Psoas muscle (tissue), 8 donors: ENCODE data around the gene SERPINE1. TPM values are rescaled to one million over a fixed set of nuclear protein-coding genes. Genes with fewer than 3 reads are reported as not detected.
A peak's percentile ranks its signal among the peaks of the same experiment; 100 is the strongest.

ENCODE experiments used
- ATAC-seq, 4 donors: fragments of 200-7000 bp; cut with Tn5 transposase; one replicate each; pipeline ENCODE4 v1.9.1; 2020; ENCODE audit warnings: moderate library complexity in 3 of 4, mild to moderate bottlenecking in 2 of 4
- DNase-seq, 2 donors: peaks; one replicate each; pipeline ENCODE4 v3.0.0-alpha.2; 2020
- H3K27ac ChIP-seq: fragments of 200-600 bp; one replicate; pipeline ENCODE4 v1.8.0; 2022
- H3K27me3 ChIP-seq, 3 donors: fragments of 200-600 bp in 1 of 3; one replicate each; pipeline versions ENCODE4 v1.6.1 to v1.8.0; 2013 to 2022; ENCODE audit warnings: low read length in 2 of 3, mild to moderate bottlenecking in 2 of 3, moderate library complexity in 1 of 3; ENCODE audit not compliant: insufficient read depth in 3 of 3
- H3K36me3 ChIP-seq, 2 donors: fragments of 200-600 bp in 1 of 2; one replicate each; pipeline versions ENCODE4 v1.6.1 to v1.8.0; 2013 to 2022; ENCODE audit warnings: low read depth in 1 of 2, mild to moderate bottlenecking in 1 of 2, moderate library complexity in 1 of 2; ENCODE audit not compliant: insufficient read depth in 1 of 2
- H3K4me1 ChIP-seq: fragments of 200-600 bp; one replicate; pipeline ENCODE4 v1.8.0; 2022
- H3K4me3 ChIP-seq: fragments of 200-600 bp; one replicate; pipeline ENCODE4 v1.8.0; 2022; ENCODE audit warnings: mild to moderate bottlenecking
- H3K9me3 ChIP-seq: fragments of 200-600 bp; one replicate; pipeline ENCODE4 v1.8.0; 2022
- CTCF ChIP-seq: fragments of 200-600 bp; IDR thresholded peaks from one replicate; pipeline ENCODE4 v1.8.0; 2022; ENCODE audit warnings: antibody characterized with exemption
- WGBS, 3 donors: extraction: QIAGEN DNeasy Blood & Tissue Kit; methylation state at CpG; one replicate each; pipeline versions ENCODE4 v1.1.6 to v1.1.7; 2013; 5-methylcytosine and 5-hydroxymethylcytosine counted together
- intact Hi-C, 2 donors: fragments of 100-400 bp; cut with DNase I; formaldehyde crosslinking; loops; one replicate each; pipeline versions ENCODE4 v1.11.0 to v1.14.2; 2022
- polyA plus RNA-seq, 3 donors: library from polyadenylated mRNA; stranded (reverse); fragments of 200-250 nt; gene quantifications; one replicate each; pipeline ENCODE4 v1.2.3, GENCODE V29; 2013
- total RNA-seq, 4 donors: library from RNA; stranded (reverse); fragmentation: NEBNext Ultra II Directional in 2 of 4; extraction: Animal tissue kit (Norgen Biotek cat#: 25700) in 2 of 4; gene quantifications; one replicate each; pipeline versions ENCODE4 v1.2.1 to v1.2.4, GENCODE V29; 2021 to 2023
- donor health status: healthy with polysubstance abuse.
- donor health status: DM: no; HTN: no; CAD: no; lungs with moderate emphysema.
- donor health status: Bipolar disorder and iron deficiency.
- donor health status: healthy.
- donor health status: DM: yes; HTN: yes; CAD: no.
- donor health status: DM: no; HTN: no; CAD: no.
- donor health status: DM: no; HTN: no; CAD: no.
- donor health status: DM: yes; HTN: yes; CAD: no.

SERPINE1 gene
- total and polyA plus RNA-seq, 7 donors = 4.3 to 269 (median 7.2) TPM

GRCh38 chr7:101096331-101096956, 30.5 kb upstream of the SERPINE1 start:
- Histone ChIP-seq H3K9me3 (no peaks in the 10 kb centered on the region), H3K27me3 (peaks cover 0 to 4% (median 3%) of the 10 kb centered on the region in 3 donors), H3K4me1 (peaks cover 22% of the 10 kb centered on the region), H3K36me3 (no peaks in the 10 kb centered on the region), H3K4me3 (no peak overlapping the region), H3K27ac (no peak overlapping the region)
- WGBS, 3 donors = 56 to 66% (median 57%) methylated on average over 6 of the region's 6 CpGs
- intact Hi-C loops = no loop called here
- DNase-seq = no peak
- TF ChIP-seq CTCF = no peak
- no peak for ATAC-seq

GRCh38 chr7:101096957-101097347, 30.0 kb upstream of the SERPINE1 start:
- Histone ChIP-seq H3K9me3 (no peaks in the 10 kb centered on the region), H3K27ac (no peak overlapping the region), H3K4me3 (no peak overlapping the region), H3K27me3 (peaks cover 0 to 6% (median 4%) of the 10 kb centered on the region in 3 donors), H3K36me3 (no peaks in the 10 kb centered on the region), H3K4me1 (peaks cover 22% of the 10 kb centered on the region)
- no peak for ATAC-seq
- no peak for DNase-seq
- no peak for TF ChIP-seq CTCF
- WGBS, 3 donors = 88 to 96% (median 90%) methylated on average over 5 of the region's 5 CpGs
- intact Hi-C loops = no loop called here

- 69 to 79% (median 72%) methylated on average over 4 of the region's 4 CpGs for WGBS, 3 donors
- Histone ChIP-seq H3K36me3 (no peaks in the 10 kb centered on the region), H3K4me3 (no peak overlapping the region), H3K9me3 (no peaks in the 10 kb centered on the region), H3K4me1 (peaks cover 22% of the 10 kb centered on the region), H3K27ac (no peak overlapping the region), H3K27me3 (peaks cover 0 to 6% (median 4%) of the 10 kb centered on the region in 3 donors)
- DNase-seq = no peak
- intact Hi-C loops = no loop called here
- no peak for ATAC-seq
- no peak for TF ChIP-seq CTCF
Measured at GRCh38 chr7:101097561-101097960, 29.3 kb upstream of the SERPINE1 start.

GRCh38 chr7:101099969-101100781, 26.7 kb upstream of the SERPINE1 start:
- Histone ChIP-seq H3K9me3 (no peaks in the 10 kb centered on the region), H3K36me3 (no peaks in the 10 kb centered on the region), H3K27ac (peak overlapping the region; percentile 73), H3K4me1 (peaks cover 16% of the 10 kb centered on the region), H3K4me3 (peak overlapping the region; percentile 15), H3K27me3 (peaks cover 0 to 9% (median 4%) of the 10 kb centered on the region in 3 donors)
- TF ChIP-seq CTCF = no peak
- peak; percentile 96 for DNase-seq
- ATAC-seq = peak; percentile 96 to 98 (median 96)
- WGBS, 3 donors = 22 to 31% (median 24%) methylated on average over 26 of the region's 26 CpGs
- intact Hi-C loops = no loop called here
